GM21619 (cell line): Measurements from ENCODE around the gene RAPGEF3.

ENCODE experiments used
- ATAC-seq: cut with Tn5 transposase; IDR thresholded peaks from one replicate; pipeline ENCODE4 v1.9.1; 2021; ENCODE audit not compliant: unreplicated experiment

The RAPGEF3 gene

GRCh38 chr12:47745485-47746041, 13.1 kb downstream of the RAPGEF3 start:
- no peak for ATAC-seq

DNA sequence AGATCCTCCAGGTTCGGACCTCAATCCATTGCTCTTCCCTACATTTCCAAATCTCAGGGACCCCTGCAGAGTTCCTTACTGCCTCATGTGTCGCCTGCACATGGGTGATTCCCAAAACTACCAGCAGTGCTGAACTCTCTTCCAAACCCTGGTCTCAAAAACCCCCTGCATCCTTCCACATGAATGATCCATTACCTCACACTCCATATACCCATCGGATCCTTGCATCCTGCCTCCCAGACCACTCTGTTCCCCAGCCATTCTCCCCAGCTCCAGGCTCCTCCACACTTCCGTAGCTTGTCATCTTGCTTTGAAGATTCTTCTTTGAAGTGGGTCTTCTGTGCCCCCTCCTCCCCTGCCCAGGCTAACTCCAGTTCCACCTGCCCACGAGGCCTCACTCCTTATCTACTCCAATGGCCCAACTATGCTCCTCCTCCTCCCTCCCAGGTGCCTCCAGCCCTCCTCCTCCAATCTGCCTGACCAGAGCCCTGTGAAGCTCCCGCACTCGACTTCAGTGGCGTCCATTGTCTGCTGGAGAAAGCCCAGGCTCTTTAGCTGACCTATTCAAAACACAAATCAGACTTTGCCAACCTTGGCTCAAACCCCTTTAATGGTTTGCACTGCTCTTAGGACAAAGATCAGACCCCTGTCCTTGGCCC, 13.8 kb downstream of the RAPGEF3 start:
- no peak for ATAC-seq

GRCh38 chr12:47744005-47744651, 14.6 kb downstream of the RAPGEF3 start:
- ATAC-seq = no peak

DNA sequence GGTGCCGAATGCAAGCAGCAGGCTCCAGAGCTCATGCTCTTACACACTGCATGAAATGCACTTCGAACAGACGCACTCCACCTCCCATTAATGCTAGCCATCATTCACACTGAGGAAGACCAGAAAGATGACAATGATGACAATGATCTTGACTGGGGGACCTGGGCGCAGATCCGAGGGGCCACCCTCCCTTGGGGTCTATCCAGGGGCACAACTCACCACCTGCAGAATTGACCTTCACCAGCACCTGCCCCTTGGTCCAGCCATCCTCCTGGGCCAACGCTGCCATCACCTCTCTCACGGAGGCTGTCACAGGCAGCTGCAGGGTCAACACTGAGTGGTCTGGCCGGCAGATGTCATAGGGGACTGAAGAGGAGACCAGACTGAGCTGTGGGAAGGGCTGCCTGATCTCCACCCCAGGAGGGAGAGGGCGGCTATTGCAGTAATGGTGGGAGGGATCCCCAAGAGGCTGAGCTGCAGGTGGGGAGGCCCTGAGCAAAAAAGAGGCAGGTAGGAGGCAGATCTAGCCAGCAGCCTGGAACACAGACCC, 15.3 kb downstream of the RAPGEF3 start:
- no peak for ATAC-seq

GRCh38 chr12:47742253-47742825, 16.3 kb downstream of the RAPGEF3 start:
- ATAC-seq = no peak

- no peak for ATAC-seq
Measured at GRCh38 chr12:47741340-47741703, 17.4 kb downstream of the RAPGEF3 start.

- peak; percentile 39 for ATAC-seq
Measured at GRCh38 chr12:47740606-47741339, 17.9 kb downstream of the RAPGEF3 start.

GRCh38 chr12:47739979-47740378, 18.7 kb downstream of the RAPGEF3 start:
- ATAC-seq = peak; percentile 72

DNA sequence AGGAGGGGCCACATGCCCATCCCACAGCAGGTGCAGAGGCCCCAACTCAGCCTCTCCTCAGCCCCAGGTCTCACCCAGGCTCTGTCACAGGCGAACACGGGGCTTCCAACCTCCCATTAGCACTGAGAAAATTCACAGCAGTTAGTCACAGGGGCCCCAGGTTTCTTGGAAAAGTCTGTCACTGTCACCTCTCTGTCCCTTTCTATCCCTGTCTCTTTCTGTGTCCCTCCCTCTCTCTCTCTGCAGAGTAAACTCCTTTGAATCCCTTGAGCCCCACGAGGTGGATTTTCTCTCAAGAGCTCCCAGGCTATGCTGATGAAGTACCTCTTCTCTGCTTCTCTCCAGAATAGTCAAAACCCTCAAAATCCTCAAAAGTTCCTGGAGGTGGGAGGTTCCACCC, 19.4 kb downstream of the RAPGEF3 start:
- ATAC-seq = no peak

GRCh38 chr12:47737936-47738594, 20.6 kb downstream of the RAPGEF3 start:
- ATAC-seq = no peak

DNA sequence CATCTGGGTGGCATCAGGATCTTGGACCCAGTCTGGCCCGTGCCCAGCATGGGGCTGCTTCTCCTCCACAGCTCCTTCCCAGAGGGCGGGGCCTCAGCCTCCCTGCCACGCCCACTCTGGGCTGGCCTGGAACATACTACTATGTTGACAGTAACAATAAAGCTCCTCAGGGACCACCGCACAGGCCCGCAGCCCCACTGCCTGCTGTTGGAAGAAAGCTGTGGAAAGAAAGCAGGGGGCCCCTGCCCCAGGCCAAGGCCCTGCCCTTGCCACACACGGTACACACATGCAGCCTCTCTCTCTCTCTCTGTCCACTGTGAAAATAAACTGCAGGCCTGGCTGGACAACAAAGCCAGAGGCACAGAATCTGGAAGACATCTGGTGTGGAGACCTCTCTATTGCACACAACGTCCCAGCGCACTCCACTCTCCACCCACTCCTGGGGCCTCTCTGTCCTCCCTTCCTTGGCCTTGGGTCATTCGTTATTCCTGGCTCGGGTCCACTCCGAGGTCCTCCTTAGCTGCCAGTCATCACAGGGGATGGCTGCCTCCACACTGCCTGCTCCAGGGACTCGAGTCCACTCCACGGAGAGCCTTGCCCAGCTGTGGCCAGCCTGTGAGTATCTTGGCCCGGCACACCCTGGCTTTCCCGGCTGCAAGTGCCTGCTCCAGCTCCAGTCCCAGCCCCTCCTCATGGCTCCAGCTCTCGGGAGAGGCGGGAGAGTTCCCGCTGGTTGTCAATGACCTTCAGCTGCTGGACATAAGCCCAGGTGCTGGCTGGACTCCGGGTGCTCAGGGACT, 21.6 kb downstream of the RAPGEF3 start:
- no peak for ATAC-seq

GRCh38 chr12:47736216-47736615, 22.5 kb downstream of the RAPGEF3 start:
- no peak for ATAC-seq

GRCh38 chr12:47735649-47736048, 23.0 kb downstream of the RAPGEF3 start:
- ATAC-seq = no peak

GRCh38 chr12:47734725-47735480, 23.8 kb downstream of the RAPGEF3 start:
- no peak for ATAC-seq

DNA sequence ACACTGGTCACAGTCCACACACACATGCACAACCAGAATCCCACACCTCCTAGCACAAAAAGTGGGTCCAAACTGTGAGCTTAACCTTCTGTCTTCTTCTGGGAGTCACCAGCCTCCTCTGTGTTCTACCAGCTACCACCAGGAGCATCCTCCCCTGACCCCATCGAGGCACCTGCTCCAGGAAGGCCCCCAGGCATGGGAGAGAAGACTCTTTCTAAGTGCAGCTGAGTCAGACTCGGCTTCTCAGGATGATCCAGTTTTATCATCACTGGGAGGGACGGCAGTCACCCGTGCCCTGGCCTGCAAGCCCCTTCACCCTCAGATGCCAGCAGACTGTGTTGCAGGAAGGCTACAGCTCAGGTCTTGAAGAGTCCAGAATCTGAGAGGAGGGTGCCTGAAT, 25.5 kb downstream of the RAPGEF3 start:
- ATAC-seq = no peak

DNA sequence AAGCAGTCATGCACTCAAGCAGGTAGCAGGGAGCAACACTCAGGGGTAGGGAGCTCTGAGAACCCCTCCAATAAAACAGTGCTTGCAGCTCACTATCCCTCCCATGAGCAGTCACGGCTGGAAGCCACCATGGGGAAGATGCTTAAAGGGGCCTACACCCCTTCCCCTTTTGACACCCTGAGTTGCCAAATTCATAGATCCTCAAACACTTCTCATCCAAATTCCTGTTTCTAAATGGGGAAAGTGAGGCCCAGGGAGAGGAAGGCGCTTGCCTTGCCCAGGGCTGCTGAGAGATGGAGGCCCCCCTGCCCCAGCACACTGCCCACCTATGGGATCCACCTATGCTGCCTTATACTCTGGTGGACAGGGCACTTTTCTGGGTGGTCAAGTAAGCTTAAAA, 26.2 kb downstream of the RAPGEF3 start:
- ATAC-seq = no peak

DNA sequence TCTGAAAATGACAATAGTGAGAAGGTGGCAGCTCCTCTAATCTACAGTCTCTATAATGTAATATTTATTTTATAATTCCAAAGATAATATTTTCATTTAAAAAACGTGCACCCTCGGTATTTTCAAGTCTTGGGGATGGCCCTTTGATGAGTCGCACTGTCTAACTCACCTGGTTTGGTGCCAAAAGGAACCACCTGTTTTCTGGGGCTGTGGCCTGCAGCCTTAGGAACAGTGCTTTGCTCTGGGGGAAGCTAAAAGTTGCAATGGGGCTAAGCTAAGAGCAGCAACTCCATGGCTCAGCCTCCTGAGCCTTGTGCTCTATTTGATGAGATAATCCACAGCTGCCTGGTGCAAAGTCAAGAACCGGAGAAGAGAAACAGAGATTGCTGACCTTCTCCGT, 27.0 kb downstream of the RAPGEF3 start:
- ATAC-seq = no peak

- ATAC-seq = no peak
Measured at GRCh38 chr12:47730341-47730744, 28.3 kb downstream of the RAPGEF3 start.

DNA sequence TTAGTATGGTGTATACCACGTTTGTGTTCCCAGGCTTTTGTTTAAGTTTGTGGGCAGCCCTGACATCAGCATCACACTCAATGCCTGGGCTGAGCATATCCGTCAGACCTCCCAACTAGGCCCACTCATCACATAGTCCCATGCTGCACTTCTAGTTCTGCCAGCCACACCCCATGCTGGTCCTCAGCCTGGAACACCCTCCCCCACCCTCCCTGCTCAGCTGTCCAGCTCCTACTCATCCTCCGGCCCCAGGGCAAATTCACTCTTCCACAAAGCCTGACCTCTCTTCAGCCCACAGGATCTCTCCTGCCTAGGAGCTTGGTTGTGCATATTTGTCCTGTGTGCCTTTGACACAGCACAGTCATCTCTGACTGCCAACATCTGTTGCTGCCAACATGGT, 29.4 kb downstream of the RAPGEF3 start:
- ATAC-seq = no peak
